BE2C (cell line): ENCODE measurements around the gene PELI3.

ENCODE experiments used
- DNase-seq: peaks from one replicate; pipeline ENCODE4 v3.0.0-alpha.2; 2020
- H3K27me3 ChIP-seq: fragments of 250-450 bp; sonication (Bioruptor Pico); 2 replicates; pipeline ENCODE4 v1.5.1; 2020; ENCODE audit warnings: mild to moderate bottlenecking
- H3K36me3 ChIP-seq: fragments of 250-450 bp; sonication (Bioruptor Pico); 2 replicates; pipeline ENCODE4 v1.5.1; 2020; ENCODE audit warnings: mild to moderate bottlenecking
- H3K4me1 ChIP-seq: fragments of 250-450 bp; sonication (Bioruptor Pico); 2 replicates; pipeline ENCODE4 v1.5.1; 2020
- H3K4me3 ChIP-seq: 2 replicates; pipeline ENCODE4 v1.5.1; 2011; ENCODE audit warnings: low read depth, low read length
- H3K9me3 ChIP-seq: fragments of 250-450 bp; sonication (Bioruptor Pico); 2 replicates; pipeline ENCODE4 v1.5.1; 2020
- TF ChIP-seq, protein P1 (sequence below): IDR thresholded peaks from 2 replicates; pipeline ENCODE4 v1.5.1; 2012; ENCODE audit warnings: mild to moderate bottlenecking, low read depth, low read length

The PELI3 gene

DNA sequence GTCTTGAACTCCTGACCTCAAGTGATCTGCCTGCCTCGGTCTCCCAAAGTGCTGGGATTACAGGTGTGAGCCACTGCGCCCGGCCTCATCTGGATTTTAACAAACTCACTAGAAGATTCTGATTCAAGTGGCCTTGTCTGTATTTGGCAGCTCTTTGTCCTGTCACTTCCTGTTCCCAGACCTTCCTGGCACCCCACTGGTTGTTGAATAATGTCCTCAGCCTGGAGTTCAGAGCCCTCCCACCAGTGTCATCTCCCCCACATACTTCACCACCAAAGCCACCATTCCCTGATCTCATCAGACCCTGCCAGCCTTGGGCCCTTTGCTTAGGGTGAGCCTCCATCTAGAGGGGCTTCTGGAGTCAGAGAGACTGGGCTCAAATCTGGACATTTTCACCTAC, 3.3 kb downstream of the PELI3 start:
- Histone ChIP-seq H3K9me3 (no peaks in the 10 kb centered on the region), H3K4me3 (no peak overlapping the region), H3K27me3 (no peaks in the 10 kb centered on the region), H3K4me1 (no peaks in the 10 kb centered on the region; the same call in 1 of the 2 replicates), H3K36me3 (no peaks in the 10 kb centered on the region; the same call in 1 of the 2 replicates)
- TF ChIP-seq, protein P1, sequence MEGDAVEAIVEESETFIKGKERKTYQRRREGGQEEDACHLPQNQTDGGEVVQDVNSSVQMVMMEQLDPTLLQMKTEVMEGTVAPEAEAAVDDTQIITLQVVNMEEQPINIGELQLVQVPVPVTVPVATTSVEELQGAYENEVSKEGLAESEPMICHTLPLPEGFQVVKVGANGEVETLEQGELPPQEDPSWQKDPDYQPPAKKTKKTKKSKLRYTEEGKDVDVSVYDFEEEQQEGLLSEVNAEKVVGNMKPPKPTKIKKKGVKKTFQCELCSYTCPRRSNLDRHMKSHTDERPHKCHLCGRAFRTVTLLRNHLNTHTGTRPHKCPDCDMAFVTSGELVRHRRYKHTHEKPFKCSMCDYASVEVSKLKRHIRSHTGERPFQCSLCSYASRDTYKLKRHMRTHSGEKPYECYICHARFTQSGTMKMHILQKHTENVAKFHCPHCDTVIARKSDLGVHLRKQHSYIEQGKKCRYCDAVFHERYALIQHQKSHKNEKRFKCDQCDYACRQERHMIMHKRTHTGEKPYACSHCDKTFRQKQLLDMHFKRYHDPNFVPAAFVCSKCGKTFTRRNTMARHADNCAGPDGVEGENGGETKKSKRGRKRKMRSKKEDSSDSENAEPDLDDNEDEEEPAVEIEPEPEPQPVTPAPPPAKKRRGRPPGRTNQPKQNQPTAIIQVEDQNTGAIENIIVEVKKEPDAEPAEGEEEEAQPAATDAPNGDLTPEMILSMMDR = no peak
- DNase-seq = no peak

DNA sequence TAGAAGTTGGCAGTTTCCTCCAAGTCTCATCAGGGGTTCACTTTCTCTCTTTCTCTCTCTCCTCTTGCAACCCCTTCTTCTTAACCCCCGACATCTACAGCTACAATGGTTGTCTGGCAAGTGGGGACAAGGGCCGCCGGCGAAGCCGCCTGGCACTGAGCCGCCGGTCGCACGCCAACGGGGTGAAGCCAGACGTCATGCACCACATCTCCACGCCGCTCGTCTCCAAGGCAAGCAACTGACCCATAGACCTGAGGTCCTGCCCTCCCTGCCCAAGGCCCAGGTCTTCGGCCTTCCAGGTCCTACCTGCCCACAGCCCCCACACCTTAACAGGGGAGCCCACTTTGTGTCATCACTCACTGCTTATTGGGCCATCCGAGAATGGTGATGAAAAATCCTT, 4.4 kb downstream of the PELI3 start:
- TF ChIP-seq, protein P1 = no peak
- no peak overlapping the region for H3K4me3 ChIP-seq
- H3K27me3 ChIP-seq = no peaks in the 10 kb centered on the region
- no peaks in the 10 kb centered on the region for H3K9me3 ChIP-seq
- no peak for DNase-seq
- H3K36me3 ChIP-seq = no peaks in the 10 kb centered on the region; the same call in 1 of the 2 replicates
- H3K4me1 ChIP-seq = no peaks in the 10 kb centered on the region; the same call in 1 of the 2 replicates

DNA sequence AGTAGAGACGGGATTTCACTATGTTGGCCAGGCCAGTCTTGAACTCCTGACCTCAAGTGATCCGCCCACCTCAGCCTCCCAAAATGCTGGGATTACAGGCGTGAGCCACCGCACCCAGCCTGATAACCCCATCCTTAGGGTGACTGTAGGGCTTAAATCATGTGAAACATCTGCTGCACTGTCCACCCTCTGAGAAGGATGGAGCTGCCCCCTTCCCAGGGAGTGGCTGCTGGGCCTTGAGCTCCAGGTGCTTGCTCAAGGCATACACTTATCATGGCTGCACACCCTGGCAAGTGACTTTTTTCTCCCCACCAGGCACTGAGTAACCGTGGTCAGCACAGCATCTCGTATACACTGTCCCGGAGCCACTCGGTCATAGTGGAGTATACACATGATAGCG, 5.3 kb downstream of the PELI3 start:
- Histone ChIP-seq H3K4me1 (no peaks in the 10 kb centered on the region; the same call in 1 of the 2 replicates), H3K27me3 (no peaks in the 10 kb centered on the region), H3K36me3 (no peaks in the 10 kb centered on the region; the same call in 1 of the 2 replicates), H3K9me3 (no peaks in the 10 kb centered on the region), H3K4me3 (no peak overlapping the region)
- DNase-seq = no peak
- TF ChIP-seq, protein P1 = no peak

DNA sequence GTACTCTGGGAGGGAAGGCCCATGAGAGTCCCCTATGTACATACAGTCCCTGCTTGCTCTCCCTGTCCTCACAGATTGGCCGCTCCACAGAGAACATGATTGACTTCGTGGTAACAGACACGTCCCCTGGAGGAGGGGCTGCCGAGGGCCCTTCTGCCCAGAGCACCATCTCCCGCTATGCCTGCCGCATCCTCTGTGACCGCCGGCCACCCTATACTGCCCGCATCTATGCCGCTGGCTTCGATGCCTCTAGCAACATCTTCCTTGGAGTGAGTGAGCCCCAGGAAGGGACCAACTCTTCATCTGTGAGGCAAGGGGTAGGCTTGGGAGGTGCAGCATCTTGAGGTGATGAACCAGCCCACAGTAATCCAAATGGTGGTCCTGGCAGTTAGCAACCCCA, 6.5 kb downstream of the PELI3 start:
- Histone ChIP-seq H3K27me3 (no peaks in the 10 kb centered on the region), H3K9me3 (no peaks in the 10 kb centered on the region), H3K36me3 (no peaks in the 10 kb centered on the region; the same call in 1 of the 2 replicates), H3K4me3 (no peak overlapping the region), H3K4me1 (no peaks in the 10 kb centered on the region; the same call in 1 of the 2 replicates)
- TF ChIP-seq, protein P1 = no peak
- no peak for DNase-seq

DNA sequence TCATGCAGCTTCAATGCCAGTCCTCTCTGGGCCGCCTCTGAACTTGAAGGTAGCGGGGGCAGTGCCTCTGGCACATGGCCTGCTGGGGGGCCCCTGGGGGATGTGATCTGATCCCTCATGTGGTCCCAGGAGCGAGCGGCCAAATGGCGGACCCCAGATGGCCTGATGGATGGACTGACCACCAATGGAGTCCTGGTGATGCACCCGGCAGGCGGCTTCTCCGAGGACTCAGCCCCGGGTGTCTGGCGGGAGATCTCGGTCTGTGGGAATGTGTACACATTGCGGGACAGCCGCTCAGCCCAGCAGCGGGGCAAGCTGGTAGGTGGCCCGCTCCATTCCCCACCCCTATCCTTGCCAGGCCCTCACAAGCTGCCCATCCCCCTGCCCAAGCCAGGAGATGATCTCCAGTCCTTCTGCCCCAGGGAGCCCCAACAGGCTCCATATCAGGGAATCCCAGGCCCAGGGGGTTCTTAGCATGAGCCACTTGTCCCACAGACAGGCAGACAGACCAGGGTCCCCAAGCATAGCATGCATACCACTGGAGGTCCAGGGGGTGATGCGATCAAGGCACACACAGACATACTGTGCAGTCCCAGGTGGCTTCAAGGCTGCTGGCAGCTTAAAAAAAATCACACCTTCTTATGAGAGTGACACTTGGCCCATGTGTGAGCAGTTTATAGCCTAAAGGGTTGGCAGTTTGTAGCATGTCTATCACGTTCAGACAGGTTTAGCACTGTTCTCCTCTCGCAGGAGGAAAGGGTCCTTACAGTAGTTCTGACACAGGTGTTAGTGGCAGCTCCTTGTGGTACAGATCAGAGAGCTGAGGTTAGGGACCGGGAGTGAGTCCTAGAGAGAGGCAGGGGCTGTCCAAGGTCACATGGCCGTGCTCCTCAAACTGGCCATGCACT, 7.2 kb downstream of the PELI3 start:
- Histone ChIP-seq H3K36me3 (no peaks in the 10 kb centered on the region; the same call in 1 of the 2 replicates), H3K27me3 (no peaks in the 10 kb centered on the region), H3K4me3 (no peak overlapping the region), H3K4me1 (no peaks in the 10 kb centered on the region; the same call in 1 of the 2 replicates), H3K9me3 (no peaks in the 10 kb centered on the region)
- DNase-seq = no peak
- TF ChIP-seq, protein P1 = no peak
